ENCODE measurements around the gene SRD5A3. TPM values are rescaled to one million over a fixed set of nuclear protein-coding genes. Genes with fewer than 3 reads are reported as not detected.

Gene SRD5A3
- total RNA-seq, 1 donor from 2014 or later, result 6.8 TPM

GRCh38 chr4:55367084-55367722, 21.2 kb downstream of the SRD5A3 start:
- no peak for TF ChIP-seq CTCF (IDR thresholded peaks at IDR 0.05; ENCODE audit: borderline replicate concordance)
- Histone ChIP-seq H3K27me3 (ENCODE audit: low read depth) (no peaks in the 10 kb centered on the region), H3K4me1 (peaks cover 13% of the 10 kb centered on the region), H3K4me3 (no peak overlapping the region), H3K27ac (replicated peaks) (no peak overlapping the region), H3K36me3 (peaks cover 35% of the 10 kb centered on the region), H3K9me3 (replicated peaks) (no peaks in the 10 kb centered on the region)
- intact Hi-C loops (cut with micrococcal nuclease), result no loop called here
- DNase-seq, result no peak

- TF ChIP-seq CTCF (IDR thresholded peaks at IDR 0.05; ENCODE audit: borderline replicate concordance), result no peak
- H3K4me1 ChIP-seq, result peaks cover 9% of the 10 kb centered on the region
- no peak for DNase-seq
- H3K36me3 ChIP-seq, result peaks cover 29% of the 10 kb centered on the region
- intact Hi-C loops (cut with micrococcal nuclease), result no loop called here
- no peaks in the 10 kb centered on the region for H3K27me3 ChIP-seq (ENCODE audit: low read depth)
- H3K27ac ChIP-seq (replicated peaks), result no peak overlapping the region
- no peak overlapping the region for H3K4me3 ChIP-seq
- H3K9me3 ChIP-seq (replicated peaks), result no peaks in the 10 kb centered on the region
These were observed 23.9 kb downstream of the SRD5A3 start for GRCh38 chr4:55369968-55370367.

GRCh38 chr4:55372259-55372658, 26.2 kb downstream of the SRD5A3 start:
- peaks cover 21% of the 10 kb centered on the region for H3K36me3 ChIP-seq
- H3K9me3 ChIP-seq (replicated peaks), result no peaks in the 10 kb centered on the region
- H3K4me1 ChIP-seq, result no peaks in the 10 kb centered on the region
- no peak overlapping the region for H3K4me3 ChIP-seq
- intact Hi-C loops (cut with micrococcal nuclease), result no loop called here
- H3K27me3 ChIP-seq (ENCODE audit: low read depth), result no peaks in the 10 kb centered on the region
- TF ChIP-seq CTCF (IDR thresholded peaks at IDR 0.05; ENCODE audit: borderline replicate concordance), result no peak
- H3K27ac ChIP-seq (replicated peaks), result peak overlapping the region; percentile 3
- DNase-seq, result no peak

- H3K4me3 ChIP-seq, result no peak overlapping the region
- no peaks in the 10 kb centered on the region for H3K9me3 ChIP-seq (replicated peaks)
- no peaks in the 10 kb centered on the region for H3K4me1 ChIP-seq
- no peak overlapping the region for H3K27ac ChIP-seq (replicated peaks)
- no peak for DNase-seq
- no peak for TF ChIP-seq CTCF (IDR thresholded peaks at IDR 0.05; ENCODE audit: borderline replicate concordance)
- no peaks in the 10 kb centered on the region for H3K27me3 ChIP-seq (ENCODE audit: low read depth)
- intact Hi-C loops (cut with micrococcal nuclease), result no loop called here
- peaks cover 15% of the 10 kb centered on the region for H3K36me3 ChIP-seq
These were observed 27.4 kb downstream of the SRD5A3 start for GRCh38 chr4:55373461-55373860.

GRCh38 chr4:55376698-55377097, 30.7 kb downstream of the SRD5A3 start:
- no peaks in the 10 kb centered on the region for H3K27me3 ChIP-seq (ENCODE audit: low read depth)
- intact Hi-C loops (cut with micrococcal nuclease), result no loop called here
- TF ChIP-seq CTCF (IDR thresholded peaks at IDR 0.05; ENCODE audit: borderline replicate concordance), result no peak
- DNase-seq, result no peak
- no peaks in the 10 kb centered on the region for H3K4me1 ChIP-seq
- no peak overlapping the region for H3K4me3 ChIP-seq
- no peak overlapping the region for H3K27ac ChIP-seq (replicated peaks)
- no peaks in the 10 kb centered on the region for H3K36me3 ChIP-seq
- no peaks in the 10 kb centered on the region for H3K9me3 ChIP-seq (replicated peaks)

All from left ventricle myocardium inferior (tissue), 1 donor.